NCI-H82 treated with DMSO at 0.1 percent for 48 hours (cell line): ENCODE data around the gene NCCRP1.

ENCODE experiments used
- DNase-seq: peaks from one replicate; lab custom pipeline; 2025; ENCODE audit not compliant: unreplicated experiment; lab: John Stamatoyannopoulos, UW

Gene NCCRP1

GRCh38 chr19:39164289-39164688 is 32.5 kb upstream of the NCCRP1 start:
- DNase-seq = no peak

GRCh38 chr19:39165857-39166256 is 30.9 kb upstream of the NCCRP1 start:
- DNase-seq = no peak

- DNase-seq = no peak
Measured at GRCh38 chr19:39166571-39167391, 30.0 kb upstream of the NCCRP1 start.

- DNase-seq = no peak
Measured at GRCh38 chr19:39167461-39168257, 29.1 kb upstream of the NCCRP1 start.

- no peak for DNase-seq
Measured at GRCh38 chr19:39168258-39169142, 28.3 kb upstream of the NCCRP1 start.

- no peak for DNase-seq
Measured at GRCh38 chr19:39169143-39169810, 27.5 kb upstream of the NCCRP1 start.

GRCh38 chr19:39170386-39171231 is 26.2 kb upstream of the NCCRP1 start:
- DNase-seq = no peak

GRCh38 chr19:39171479-39172465 is 25.0 kb upstream of the NCCRP1 start:
- no peak for DNase-seq

- DNase-seq = no peak
Measured at GRCh38 chr19:39172700-39173501, 23.9 kb upstream of the NCCRP1 start.

GRCh38 chr19:39173502-39173991 is 23.2 kb upstream of the NCCRP1 start:
- DNase-seq = no peak

GRCh38 chr19:39174142-39174541 is 22.6 kb upstream of the NCCRP1 start:
- no peak for DNase-seq

- DNase-seq = no peak
Measured at GRCh38 chr19:39174558-39175544, 21.9 kb upstream of the NCCRP1 start.

- no peak for DNase-seq
Measured at GRCh38 chr19:39175564-39175963, 21.2 kb upstream of the NCCRP1 start.

GRCh38 chr19:39177110-39177699 is 19.6 kb upstream of the NCCRP1 start:
- no peak for DNase-seq

GRCh38 chr19:39177736-39178135 is 19.0 kb upstream of the NCCRP1 start:
- no peak for DNase-seq
